Peyer's patch (tissue), 4 donors: Measurements from ENCODE around the gene SMARCA2. TPM values are rescaled to one million over a fixed set of nuclear protein-coding genes. Genes with fewer than 3 reads are reported as not detected.
A peak's percentile ranks its signal among the peaks of the same experiment; 100 is the strongest.

ENCODE experiments used
- DNase-seq, 3 donors: peaks; one replicate each; pipeline ENCODE4 v3.0.0-alpha.2; 2017 to 2019
- H3K27ac ChIP-seq, 4 donors: fragments of 200-600 bp; sonication (generic); one replicate each; pipeline ENCODE4 v1.5.1; 2016 to 2019
- H3K27me3 ChIP-seq, 2 donors: fragments of 200-600 bp; sonication (generic); one replicate each; pipeline ENCODE4 v1.5.1; 2019
- H3K36me3 ChIP-seq, 3 donors: fragments of 200-600 bp; sonication (generic); one replicate each; pipeline ENCODE4 v1.5.1; 2016 to 2019
- H3K4me1 ChIP-seq, 4 donors: fragments of 200-600 bp; sonication (generic); one replicate each; pipeline ENCODE4 v1.5.1; 2016 to 2019
- H3K4me3 ChIP-seq, 4 donors: fragments of 200-600 bp; sonication (generic); 1 replicate in 3 of 4; 2 replicates in 1 of 4; pipeline ENCODE4 v1.5.1; 2016 to 2019; ENCODE audit warnings: mild to moderate bottlenecking in 1 of 4
- H3K9me3 ChIP-seq, 4 donors: fragments of 200-600 bp; sonication (generic); one replicate each; pipeline ENCODE4 v1.5.1; 2016 to 2019; ENCODE audit warnings: mild to moderate bottlenecking in 1 of 4
- POLR2A ChIP-seq, 2 donors: fragments of 450-650 bp; IDR thresholded peaks; one replicate each; pipeline ENCODE4 v1.5.1; 2017; ENCODE audit warnings: antibody characterized with exemption in 2 of 2, mild to moderate bottlenecking in 2 of 2, moderate library complexity in 2 of 2
- total RNA-seq, 4 donors: library from RNA; depleted of rRNA; stranded (reverse); fragments of >200 nt; gene quantifications; one replicate each; pipeline ENCODE4 v1.1.0, GENCODE V29; 2016
- TF ChIP-seq, protein P1 (sequence below), 6 experiments: fragments of 450-650 bp in 4 of 6; fragments of 200-600 bp in 2 of 6; sonication (generic) in 1 of 6; IDR thresholded peaks; one replicate each; pipeline ENCODE4 v1.5.1; 2017 to 2019; ENCODE audit warnings: antibody characterized with exemption in 6 of 6, mild to moderate bottlenecking in 3 of 6, moderate library complexity in 1 of 6

Gene SMARCA2
- total RNA-seq, 4 donors from 2014 or later: 93.7 to 297 (median 113) TPM

DNA sequence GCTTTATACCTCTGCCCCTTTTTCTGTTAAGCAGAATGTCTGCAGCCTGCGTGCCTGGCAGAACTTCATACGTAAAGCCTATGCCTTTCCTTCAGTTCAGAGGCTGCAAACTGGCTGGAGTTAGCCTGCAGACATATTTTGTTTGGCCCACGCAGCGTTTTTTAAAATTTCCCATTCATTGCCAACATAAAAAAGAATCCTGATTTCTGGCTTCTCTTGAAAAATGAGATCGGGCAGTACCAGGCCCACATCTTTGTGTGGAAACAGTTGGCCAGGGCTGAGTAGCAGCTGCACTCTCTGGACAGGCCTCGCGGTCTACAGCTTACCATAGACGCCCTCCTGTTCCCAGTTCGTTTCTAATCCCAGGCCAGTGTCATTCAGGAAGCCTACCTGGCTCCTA is 104.4 kb downstream of the SMARCA2 start:
- Histone ChIP-seq H3K4me1 (no peaks in the 10 kb centered on the region), H3K4me3 (no peak overlapping the region), H3K27me3 (no peaks in the 10 kb centered on the region), H3K27ac (no peak overlapping the region), H3K36me3 (peaks cover 0 to 71% (median 0%) of the 10 kb centered on the region in 3 donors), H3K9me3 (no peaks in the 10 kb centered on the region)
- no peak for DNase-seq
- TF ChIP-seq, protein P1, sequence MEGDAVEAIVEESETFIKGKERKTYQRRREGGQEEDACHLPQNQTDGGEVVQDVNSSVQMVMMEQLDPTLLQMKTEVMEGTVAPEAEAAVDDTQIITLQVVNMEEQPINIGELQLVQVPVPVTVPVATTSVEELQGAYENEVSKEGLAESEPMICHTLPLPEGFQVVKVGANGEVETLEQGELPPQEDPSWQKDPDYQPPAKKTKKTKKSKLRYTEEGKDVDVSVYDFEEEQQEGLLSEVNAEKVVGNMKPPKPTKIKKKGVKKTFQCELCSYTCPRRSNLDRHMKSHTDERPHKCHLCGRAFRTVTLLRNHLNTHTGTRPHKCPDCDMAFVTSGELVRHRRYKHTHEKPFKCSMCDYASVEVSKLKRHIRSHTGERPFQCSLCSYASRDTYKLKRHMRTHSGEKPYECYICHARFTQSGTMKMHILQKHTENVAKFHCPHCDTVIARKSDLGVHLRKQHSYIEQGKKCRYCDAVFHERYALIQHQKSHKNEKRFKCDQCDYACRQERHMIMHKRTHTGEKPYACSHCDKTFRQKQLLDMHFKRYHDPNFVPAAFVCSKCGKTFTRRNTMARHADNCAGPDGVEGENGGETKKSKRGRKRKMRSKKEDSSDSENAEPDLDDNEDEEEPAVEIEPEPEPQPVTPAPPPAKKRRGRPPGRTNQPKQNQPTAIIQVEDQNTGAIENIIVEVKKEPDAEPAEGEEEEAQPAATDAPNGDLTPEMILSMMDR (IDR thresholded peaks at IDR 0.05): no peak
- TF ChIP-seq POLR2A (IDR thresholded peaks at IDR 0.05): no peak

DNA sequence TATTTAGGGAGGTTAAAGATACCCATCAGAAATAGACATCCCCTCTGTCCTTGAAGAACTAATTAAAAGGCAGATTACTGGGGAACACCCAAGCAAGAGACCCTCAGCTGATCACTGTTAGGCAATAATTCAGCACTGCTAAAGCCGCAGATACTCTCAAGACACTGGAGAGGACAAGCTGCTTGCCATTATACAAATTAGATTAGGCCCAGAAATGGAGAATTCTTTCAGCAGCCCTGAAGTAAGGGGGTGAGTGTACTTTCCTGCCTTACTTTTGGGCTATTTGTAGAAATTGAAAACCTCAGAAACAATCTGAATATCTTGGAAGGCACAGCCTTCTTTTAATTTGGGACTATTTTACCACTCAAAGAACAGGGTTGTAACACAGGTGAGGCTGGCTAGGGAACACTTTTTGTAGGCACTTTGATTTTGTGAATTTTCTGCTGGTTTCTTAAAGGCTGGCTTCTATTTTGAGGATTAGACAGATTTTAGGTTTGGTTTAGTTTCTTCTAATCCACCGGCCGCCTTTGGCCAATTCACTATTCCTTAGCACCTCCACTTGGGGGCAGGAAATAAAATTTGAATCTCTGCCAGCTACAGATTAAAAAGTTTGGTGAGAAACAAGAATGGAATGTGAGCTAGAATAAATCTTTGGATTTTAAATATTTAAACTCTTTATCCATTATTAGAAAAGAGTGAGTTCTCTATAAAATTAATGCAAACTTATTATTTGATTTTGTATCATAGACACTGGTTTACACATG is 106.0 kb downstream of the SMARCA2 start:
- no peak overlapping the region for H3K4me3 ChIP-seq
- H3K27me3 ChIP-seq: no peaks in the 10 kb centered on the region
- TF ChIP-seq, protein P1 (IDR thresholded peaks at IDR 0.05): peak in 1 of 6 experiments; percentile 7
- no peak for TF ChIP-seq POLR2A (IDR thresholded peaks at IDR 0.05)
- H3K4me1 ChIP-seq: peaks cover 0 to 10% (median 2%) of the 10 kb centered on the region in 4 donors
- peaks cover 0 to 65% (median 0%) of the 10 kb centered on the region in 3 donors for H3K36me3 ChIP-seq
- no peaks in the 10 kb centered on the region for H3K9me3 ChIP-seq
- no peak for DNase-seq
- H3K27ac ChIP-seq: no peak overlapping the region

GRCh38 chr9:2122299-2122698 is 107.2 kb downstream of the SMARCA2 start:
- no peak for DNase-seq
- TF ChIP-seq POLR2A (IDR thresholded peaks at IDR 0.05): no peak
- TF ChIP-seq, protein P1 (IDR thresholded peaks at IDR 0.05): no peak

DNA sequence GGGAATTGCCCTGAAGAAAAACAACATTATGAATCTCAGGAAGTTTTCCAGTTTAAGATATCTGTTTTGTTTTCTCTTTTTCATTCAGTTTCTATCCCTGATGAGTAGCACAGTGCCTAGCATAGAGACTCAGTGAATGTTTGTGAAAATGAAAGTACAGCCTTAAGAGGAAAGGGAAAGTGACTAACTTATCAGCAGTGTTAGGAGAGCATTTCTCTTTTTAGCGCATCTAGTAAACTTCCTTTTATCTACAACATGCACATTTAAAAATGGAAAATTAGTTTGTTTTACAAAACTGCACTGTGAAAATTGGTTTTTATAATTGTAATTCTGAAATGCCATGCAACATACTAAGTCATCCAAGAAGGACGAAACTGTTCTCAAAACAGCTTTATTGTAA is 110.8 kb downstream of the SMARCA2 start:
- Histone ChIP-seq H3K9me3 (no peaks in the 10 kb centered on the region), H3K27me3 (no peaks in the 10 kb centered on the region), H3K4me1 (peaks cover 0 to 19% (median 2%) of the 10 kb centered on the region in 4 donors), H3K36me3 (peaks cover 0 to 39% (median 0%) of the 10 kb centered on the region in 3 donors), H3K27ac (peak overlapping the region; percentile 14 to 71 (median 32)), H3K4me3 (peak overlapping the region in 1 of 4 donors; percentile 4)
- no peak for DNase-seq
- no peak for TF ChIP-seq POLR2A (IDR thresholded peaks at IDR 0.05)
- TF ChIP-seq, protein P1 (IDR thresholded peaks at IDR 0.05): no peak

More at GRCh38 chr9:2122299-2122698, 107.2 kb downstream of the SMARCA2 start:
- Histone ChIP-seq H3K9me3 (no peaks in the 10 kb centered on the region), H3K27ac (no peak overlapping the region), H3K4me1 (peaks cover 0 to 19% (median 2%) of the 10 kb centered on the region in 4 donors), H3K36me3 (peaks cover 0 to 54% (median 0%) of the 10 kb centered on the region in 3 donors), H3K4me3 (no peak overlapping the region), H3K27me3 (no peaks in the 10 kb centered on the region)

GRCh38 chr9:2126331-2126803 is 111.2 kb downstream of the SMARCA2 start:
- Histone ChIP-seq H3K27ac (peak overlapping the region in 2 of 4 donors; percentile 14 to 71), H3K9me3 (no peaks in the 10 kb centered on the region), H3K4me3 (no peak overlapping the region), H3K27me3 (no peaks in the 10 kb centered on the region), H3K36me3 (peaks cover 0 to 39% (median 0%) of the 10 kb centered on the region in 3 donors), H3K4me1 (peaks cover 0 to 19% (median 2%) of the 10 kb centered on the region in 4 donors)
- DNase-seq: no peak
- TF ChIP-seq POLR2A (IDR thresholded peaks at IDR 0.05): no peak
- TF ChIP-seq, protein P1 (IDR thresholded peaks at IDR 0.05): no peak
